Measurements from ENCODE around the gene TRA2B. TPM values are rescaled to one million over a fixed set of nuclear protein-coding genes. Genes with fewer than 3 reads are reported as not detected.
"Not testable (repeated sequence)": the region's sequence is repeated elsewhere in the genome, so short reads cannot be mapped to it uniquely, and the experiment has no call there.

Gene TRA2B
- total RNA-seq, 1 donor from 2014 or later: 170 TPM

GRCh38 chr3:185927501-185928200 lies 10.2 kb downstream of the TRA2B start:
- DNase-seq (ENCODE audit: low read depth): no peak

- DNase-seq (ENCODE audit: low read depth): no peak
These were observed 11.4 kb downstream of the TRA2B start for GRCh38 chr3:185926445-185926844.

DNA sequence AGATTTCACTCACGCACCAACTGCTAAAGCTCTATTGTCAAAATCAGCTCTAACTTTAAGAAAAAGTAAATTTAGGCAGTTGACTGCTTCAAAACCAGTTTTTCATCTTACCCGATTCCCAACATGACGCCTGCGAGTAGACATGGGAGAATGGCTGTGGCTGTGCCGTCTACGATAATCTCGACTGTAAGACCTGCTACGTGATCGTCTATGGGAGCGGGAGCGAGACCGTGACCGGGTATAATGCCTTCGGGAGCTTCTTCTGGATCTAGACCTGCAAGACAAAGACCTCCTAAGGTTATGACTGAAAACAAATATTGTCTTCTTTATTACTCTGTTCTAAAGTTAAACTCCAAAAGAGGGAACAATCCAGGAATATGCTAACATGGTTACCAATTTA lies 12.5 kb downstream of the TRA2B start:
- no peak for DNase-seq (ENCODE audit: low read depth)

DNA sequence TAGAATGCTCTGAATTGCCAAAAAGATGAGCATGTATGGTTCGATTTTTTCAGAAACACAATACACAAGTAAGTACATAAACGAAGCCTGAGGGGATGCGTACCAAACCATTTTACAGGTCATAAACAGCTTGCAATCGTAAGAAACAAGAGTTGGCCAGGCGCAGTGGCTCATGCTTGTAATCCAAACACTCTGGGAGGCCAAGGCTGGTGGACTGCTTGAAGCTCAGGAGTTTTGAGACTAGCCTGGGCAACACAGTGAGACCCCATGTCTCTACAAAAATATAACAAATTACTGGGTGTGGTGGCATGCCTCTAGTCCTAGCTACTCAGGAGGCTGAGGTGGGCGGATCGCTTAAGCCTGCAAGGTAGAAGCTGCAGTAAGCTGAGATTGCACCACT lies 13.4 kb downstream of the TRA2B start:
- no peak for DNase-seq (ENCODE audit: low read depth)

DNA sequence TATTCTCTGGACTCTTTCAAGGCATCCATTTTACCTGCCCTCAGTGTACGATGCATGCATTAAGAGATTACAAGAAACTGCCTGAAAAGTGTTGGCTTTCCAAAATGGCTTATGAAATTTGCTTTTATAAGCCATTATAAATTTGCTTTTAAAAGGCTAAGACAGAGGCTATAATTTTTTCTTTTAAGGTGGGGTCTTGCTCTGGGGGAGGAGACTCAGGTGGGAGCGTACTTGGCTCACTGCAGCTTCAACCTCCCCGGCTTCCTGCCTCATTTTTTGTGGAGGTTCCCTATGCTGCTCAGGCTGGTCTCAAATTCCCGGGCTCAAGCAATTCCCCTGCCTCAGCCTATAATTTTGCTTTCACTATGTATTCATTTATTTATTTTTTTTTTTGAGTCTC lies 17.6 kb downstream of the TRA2B start:
- no peak for DNase-seq (ENCODE audit: low read depth)

DNA sequence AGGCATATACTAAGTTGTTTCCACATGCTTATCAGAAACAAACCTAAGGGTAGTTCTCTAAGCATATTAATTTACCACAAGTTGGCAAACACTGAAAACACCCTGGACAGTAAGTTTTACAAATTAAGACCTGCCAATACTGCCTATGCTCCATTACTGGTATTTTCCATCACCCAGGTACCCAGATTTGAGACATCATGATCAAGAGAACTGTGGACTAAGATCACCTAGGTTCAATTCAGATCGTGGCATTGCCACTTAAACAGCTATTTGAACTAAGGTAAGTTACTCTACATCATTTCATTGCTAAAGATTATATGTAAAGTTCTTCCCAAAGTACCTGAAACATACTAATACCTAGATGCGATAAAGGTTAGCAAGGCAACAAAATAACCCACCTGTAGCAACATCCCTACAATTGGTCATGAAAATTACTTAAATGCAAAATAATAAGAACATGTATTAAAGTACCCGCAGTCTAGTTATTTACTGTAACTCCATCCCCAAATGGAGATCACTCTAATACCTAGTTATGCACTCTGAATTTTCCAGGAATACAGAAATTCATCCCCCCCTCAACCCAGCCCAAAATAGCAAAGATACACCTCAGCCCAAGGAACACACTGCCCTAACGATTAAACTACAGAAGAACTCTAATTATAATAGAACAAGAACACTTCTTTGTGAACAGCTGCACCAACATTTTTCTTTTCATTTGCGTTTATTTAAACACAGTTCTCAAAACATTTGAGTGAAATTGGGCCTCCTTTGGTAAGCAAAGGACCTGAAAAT lies 21.6 kb downstream of the TRA2B start:
- DNase-seq (ENCODE audit: low read depth): no peak

DNA sequence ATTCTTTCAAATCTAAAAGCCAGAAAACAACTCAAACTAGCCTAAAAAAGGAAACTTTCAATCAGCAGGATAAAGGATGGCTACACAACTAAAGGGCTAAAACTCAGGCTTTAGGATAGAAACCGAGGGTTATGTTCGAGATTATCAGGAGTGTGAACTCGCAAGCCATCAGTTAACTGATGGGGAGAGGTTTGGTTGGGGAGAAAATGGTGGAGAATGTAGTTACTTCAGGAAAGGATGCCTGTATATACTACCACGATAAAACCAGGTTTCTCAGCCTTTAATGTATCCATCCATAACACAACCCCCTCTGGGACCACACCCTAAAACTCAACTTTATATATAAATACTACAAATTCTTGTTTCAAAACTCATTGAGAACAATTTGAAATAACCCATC lies 22.2 kb downstream of the TRA2B start:
- DNase-seq (ENCODE audit: low read depth): no peak

GRCh38 chr3:185914911-185915629 lies 22.7 kb downstream of the TRA2B start:
- DNase-seq (ENCODE audit: low read depth): no peak

DNA sequence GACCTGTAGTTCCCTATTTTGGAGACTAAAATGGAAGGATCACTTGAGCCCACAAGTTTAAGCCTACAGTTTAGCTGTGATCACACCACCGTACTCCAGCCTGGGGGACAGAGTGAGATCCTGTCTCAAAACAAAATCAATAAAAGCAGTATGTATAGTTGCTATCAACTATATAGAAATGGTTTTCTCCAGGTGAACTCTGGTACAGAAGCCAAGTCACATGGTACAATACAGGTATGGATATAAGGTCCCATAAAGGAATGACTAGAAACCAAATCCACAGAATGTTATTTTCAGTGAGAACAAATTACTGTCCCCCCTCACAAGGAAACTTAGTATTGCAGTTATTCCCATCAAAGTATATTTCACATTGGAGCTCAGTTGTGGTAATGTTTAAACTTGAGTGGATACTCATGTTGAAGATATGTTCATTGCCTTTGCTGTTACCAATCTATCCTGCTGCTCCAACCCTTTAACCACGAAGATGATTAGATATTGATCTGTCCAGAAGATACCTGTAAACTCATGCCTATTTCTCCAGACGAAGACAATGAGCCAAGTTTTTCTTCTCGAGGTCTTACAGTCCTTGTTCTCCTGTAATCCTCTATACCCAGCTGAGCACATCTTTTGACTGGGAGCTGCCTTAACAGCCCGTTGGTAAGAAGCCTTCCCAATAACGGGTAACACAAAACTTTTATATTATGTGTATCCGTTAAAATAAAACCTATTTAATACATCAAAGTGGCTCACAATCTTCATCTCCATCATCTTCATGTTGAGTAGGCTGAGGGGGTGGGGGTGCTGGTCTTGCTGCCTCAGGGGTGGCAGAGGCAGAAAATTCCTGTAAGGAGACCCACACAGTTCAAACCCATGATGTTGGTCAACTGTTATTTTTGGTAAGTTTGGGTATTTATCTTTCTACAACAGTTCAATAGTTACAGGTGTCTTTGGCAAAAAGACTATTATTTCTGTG lies 24.6 kb downstream of the TRA2B start:
- DNase-seq (ENCODE audit: low read depth): no peak

- DNase-seq (ENCODE audit: low read depth): no peak
These were observed 25.3 kb downstream of the TRA2B start for GRCh38 chr3:185912512-185912911.

GRCh38 chr3:185911076-185911448 lies 26.8 kb downstream of the TRA2B start:
- not testable (repeated sequence) for DNase-seq (ENCODE audit: low read depth)

GRCh38 chr3:185910322-185911075 lies 27.3 kb downstream of the TRA2B start:
- DNase-seq (ENCODE audit: low read depth): not testable (repeated sequence)

DNA sequence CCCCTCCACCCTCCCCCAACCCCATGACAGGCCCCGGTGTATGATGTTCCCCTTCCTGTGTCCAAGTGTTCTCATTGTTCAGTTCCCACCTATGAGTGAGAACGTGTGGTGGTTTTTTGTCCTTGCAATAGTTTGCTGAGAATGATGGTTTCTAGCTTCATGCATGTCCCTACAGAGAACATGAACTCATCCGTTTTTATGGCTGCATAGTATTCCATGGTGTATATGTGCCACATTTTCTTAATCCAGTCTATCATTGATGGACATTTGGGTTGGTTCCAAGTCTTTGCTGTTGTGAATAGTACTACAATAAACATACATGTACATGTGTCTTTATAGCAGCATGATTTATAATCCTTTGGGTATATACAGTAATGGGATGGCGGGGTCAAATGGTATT lies 27.9 kb downstream of the TRA2B start:
- DNase-seq (ENCODE audit: low read depth): not testable (repeated sequence)

DNA sequence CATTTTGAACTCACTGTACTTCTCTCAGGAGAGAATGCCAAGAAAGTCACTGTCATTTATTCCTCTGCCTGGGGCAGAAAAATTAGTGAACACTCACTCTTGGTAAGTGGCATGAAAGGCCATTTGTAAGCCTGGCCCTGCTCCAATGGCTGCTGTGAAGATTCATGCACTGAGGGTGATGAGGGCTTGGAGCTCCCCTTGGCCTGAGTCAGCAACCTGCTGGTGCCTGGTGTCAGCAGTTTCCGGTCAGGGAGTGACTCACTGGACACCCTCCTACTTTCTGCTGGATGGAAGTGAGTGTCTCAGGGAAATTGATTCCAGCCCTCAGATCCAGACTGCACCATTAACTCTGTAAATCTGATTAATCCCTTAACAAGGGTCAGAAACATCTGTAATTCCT lies 37.6 kb downstream of the TRA2B start:
- peak; percentile 97 for DNase-seq (ENCODE audit: low read depth)

- DNase-seq (ENCODE audit: low read depth): no peak
These were observed 41.2 kb downstream of the TRA2B start for GRCh38 chr3:185896636-185897035.

DNA sequence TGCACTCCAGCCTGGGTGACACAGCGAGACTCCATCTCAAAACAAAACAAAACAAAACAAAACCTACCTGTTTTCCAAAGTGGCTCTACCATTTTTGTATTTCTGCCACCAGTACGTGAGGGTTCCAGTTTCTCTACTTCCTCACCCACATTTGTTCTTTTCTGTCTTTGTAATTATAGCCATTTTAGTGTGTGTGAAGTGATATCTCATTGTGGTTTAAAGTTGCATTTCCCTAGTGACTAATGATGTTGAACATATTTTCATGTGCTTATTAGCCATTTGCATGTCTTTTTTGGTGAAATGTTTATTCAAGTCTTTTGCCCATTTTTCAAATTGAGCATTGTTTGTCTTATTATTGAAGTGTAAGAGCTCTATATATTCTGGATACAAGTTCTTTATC lies 50.7 kb downstream of the TRA2B start:
- no peak for DNase-seq (ENCODE audit: low read depth)

DNA sequence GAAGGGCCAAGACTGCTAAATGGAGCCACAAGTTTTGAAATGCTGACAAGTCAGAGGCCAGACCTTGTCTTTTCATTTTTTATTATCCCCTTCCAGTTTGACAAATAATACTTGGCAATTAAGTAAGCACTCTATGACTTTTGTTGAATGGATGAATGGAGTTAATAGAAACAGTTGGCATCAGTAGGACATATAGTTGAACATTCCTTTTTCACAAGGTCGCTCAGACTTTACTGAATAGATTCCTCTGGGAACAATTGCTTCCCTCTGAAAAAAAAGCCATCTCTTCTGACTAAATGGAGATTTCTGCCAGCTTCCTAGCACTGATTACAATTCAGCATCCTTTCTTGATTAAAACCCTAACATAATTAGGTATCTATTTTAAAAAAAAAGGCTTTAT lies 53.2 kb downstream of the TRA2B start:
- no peak for DNase-seq (ENCODE audit: low read depth)

DNA sequence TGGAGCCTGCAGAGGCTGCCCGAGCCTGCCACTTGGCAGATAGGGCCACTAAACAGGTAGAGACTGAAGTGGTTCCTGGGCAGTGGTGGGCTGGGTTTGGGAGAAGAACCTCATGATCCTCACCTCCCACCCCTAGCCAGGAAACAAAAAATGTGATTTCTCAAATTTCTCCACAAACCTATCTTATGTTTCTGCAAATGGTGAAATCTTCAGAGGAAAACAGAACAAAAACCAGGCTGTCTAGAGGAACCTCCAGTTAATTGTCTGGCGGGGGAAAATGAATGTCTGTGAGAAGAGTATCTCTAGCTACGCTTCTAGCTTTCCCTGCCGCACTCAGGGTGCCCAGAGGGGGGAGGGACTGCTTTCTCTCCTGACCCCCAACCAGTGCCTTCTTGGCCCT lies 55.9 kb downstream of the TRA2B start:
- DNase-seq (ENCODE audit: low read depth): no peak

DNA sequence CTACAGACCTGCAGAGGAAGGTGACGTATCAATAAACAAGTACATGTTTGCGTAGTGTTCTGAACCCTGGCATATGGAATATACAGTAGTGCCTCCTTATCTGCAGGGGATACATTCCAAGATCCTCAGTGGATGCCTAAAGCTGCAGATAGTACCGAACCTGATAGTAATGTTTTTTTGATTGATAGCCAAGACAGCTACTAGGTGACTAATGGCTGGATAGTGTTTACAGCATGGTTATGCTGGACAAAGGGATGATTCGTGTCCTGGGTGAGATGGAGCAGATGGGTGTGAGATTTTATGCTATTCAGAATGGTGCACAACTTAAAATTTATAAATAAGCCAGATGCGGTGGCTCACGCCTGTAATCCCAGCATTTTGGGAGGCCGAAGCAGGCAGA lies 57.2 kb downstream of the TRA2B start:
- peak; percentile 17 for DNase-seq (ENCODE audit: low read depth)

DNA sequence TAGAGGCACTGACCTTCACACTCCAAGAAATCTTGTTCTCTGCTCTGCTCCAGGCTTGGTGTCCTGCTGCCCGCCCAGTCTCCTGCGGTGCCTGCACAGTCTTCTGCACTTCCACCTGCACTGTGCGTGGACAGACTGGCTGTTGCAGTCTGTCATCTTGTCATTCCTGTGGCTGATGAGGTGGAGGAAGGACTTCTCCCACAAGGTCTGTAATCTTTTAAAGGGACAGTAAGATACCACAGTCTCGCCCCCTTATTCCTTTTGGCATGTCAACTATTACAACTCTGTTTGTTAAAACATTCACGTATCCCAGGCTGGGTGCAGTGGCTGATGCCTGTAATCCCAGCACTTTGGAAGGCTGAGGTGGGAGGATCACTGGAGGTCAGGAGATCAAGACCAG lies 58.9 kb downstream of the TRA2B start:
- DNase-seq (ENCODE audit: low read depth): no peak

DNA sequence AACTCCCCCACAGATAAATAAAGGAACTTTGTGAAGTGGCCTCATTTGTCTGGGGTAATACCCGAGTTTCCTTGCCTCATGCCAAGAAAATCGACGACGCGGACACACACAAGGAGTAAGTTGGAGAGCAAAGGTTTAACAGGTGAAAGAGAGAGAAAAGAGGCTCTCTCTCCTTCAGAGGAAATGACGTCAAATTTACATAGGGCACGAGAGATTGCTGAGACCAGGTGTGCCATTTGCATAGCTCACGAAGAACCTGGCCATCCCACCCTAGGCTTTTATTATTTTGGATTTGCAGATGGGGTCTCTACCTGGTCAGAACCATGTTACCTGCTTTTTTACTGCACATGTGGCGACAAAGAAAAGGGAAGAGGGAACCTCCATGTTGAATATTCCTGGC lies 63.7 kb downstream of the TRA2B start:
- no peak for DNase-seq (ENCODE audit: low read depth)
